OCI-LY7 (cell line): ENCODE measurements around the gene MVK.

ENCODE experiments used
- EZH2phosphoT487 ChIP-seq: fragments of 200-600 bp; sonication (generic); IDR thresholded peaks from 2 replicates; pipeline ENCODE4 v1.6.1; 2018; ENCODE audit warnings: low read depth, borderline replicate concordance, mild to moderate bottlenecking, mixed run types, antibody characterized with exemption, low read length, moderate library complexity, mixed read lengths
- TF ChIP-seq, protein P1 (sequence below): fragments of 200-600 bp; sonication (generic); conservative IDR thresholded peaks from 2 replicates; pipeline ENCODE4 v1.5.1; 2014; ENCODE audit warnings: mild to moderate bottlenecking, antibody characterized with exemption, low read length, moderate library complexity, mixed read lengths

DNA sequence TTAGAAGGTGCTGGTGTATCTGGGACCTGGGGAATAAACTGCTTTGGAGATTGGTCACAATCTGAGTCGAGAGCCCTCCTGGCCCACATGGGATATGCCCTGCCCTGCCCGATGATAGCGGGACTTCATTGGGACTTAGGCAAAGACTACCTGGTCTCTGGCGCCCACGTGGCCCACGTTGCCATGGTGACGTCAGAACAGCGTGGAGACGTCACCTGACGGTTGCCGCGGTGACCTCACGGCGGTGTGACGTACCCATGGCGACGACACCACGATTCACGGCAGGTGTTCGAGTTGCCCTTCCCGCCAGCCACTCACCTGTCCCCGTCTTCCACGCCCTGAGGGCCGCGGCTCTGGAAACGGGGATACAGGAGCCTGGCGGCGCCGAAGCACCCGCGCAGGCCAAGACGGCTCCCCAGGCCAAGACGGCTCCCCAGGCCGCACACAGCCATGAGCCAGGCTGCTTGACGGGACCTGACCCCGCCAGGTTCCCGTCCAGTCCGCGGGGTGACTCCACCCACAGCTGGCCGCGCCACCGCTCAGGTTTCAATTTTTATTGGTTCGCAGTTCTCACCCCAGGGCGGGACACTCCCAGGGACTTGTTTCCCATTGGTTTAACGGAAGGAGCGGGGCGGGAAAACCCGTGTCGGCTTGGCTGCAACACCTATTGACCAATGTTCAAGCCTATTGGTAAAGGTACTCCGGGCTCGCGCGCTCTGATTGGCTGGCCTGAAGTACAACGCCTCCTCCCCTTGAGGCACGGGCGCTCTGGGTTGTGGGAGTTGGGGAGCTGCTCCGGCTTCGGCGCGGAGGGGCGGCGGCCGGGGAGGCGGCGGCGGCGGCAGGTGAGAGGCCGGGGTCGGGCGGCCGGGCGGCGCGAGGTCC is at the start of gene MVK, which contains the start of gene MMAB:
- TF ChIP-seq, protein P1, sequence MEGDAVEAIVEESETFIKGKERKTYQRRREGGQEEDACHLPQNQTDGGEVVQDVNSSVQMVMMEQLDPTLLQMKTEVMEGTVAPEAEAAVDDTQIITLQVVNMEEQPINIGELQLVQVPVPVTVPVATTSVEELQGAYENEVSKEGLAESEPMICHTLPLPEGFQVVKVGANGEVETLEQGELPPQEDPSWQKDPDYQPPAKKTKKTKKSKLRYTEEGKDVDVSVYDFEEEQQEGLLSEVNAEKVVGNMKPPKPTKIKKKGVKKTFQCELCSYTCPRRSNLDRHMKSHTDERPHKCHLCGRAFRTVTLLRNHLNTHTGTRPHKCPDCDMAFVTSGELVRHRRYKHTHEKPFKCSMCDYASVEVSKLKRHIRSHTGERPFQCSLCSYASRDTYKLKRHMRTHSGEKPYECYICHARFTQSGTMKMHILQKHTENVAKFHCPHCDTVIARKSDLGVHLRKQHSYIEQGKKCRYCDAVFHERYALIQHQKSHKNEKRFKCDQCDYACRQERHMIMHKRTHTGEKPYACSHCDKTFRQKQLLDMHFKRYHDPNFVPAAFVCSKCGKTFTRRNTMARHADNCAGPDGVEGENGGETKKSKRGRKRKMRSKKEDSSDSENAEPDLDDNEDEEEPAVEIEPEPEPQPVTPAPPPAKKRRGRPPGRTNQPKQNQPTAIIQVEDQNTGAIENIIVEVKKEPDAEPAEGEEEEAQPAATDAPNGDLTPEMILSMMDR, result no peak
- TF ChIP-seq EZH2phosphoT487, result no peak
